CD4-positive, alpha-beta T cell (primary cell): ENCODE results near the gene CCL1. TPM values are rescaled to one million over a fixed set of nuclear protein-coding genes. Genes with fewer than 3 reads are reported as not detected.

Experiments
- ATAC-seq: fragments of 200-7000 bp; cut with Tn5 transposase; one replicate; pipeline ENCODE4 v1.10.0; 2022; ENCODE audit warnings: mild to moderate bottlenecking; ENCODE audit not compliant: poor library complexity
- CTCF ChIA-PET: fragments of 350-600 bp; sonication (Branson Sonifier 250); formaldehyde crosslinking; loops from one replicate; lab custom pipeline; 2021; ENCODE audit warnings: antibody characterized with exemption, inconsistent platforms; lab: Charles Lee
- POLR2A ChIA-PET: fragments of 350-600 bp; sonication (Branson Sonifier 250); formaldehyde crosslinking; loops from one replicate; lab custom pipeline; 2021; ENCODE audit warnings: antibody characterized with exemption, inconsistent platforms; lab: Charles Lee
- DNase-seq, 14 experiments: peaks; one replicate each; pipeline ENCODE4 v3.0.0-alpha.2; 2013 to 2020; ENCODE audit warnings: mixed read lengths in 2 of 14
- H3K27ac ChIP-seq, 2 donors: one replicate each; pipeline versions ENCODE4 v1.5.1 to v1.7.0; 2013; ENCODE audit warnings: low read length in 2 of 2, low read depth in 1 of 2, mild to moderate bottlenecking in 1 of 2
- H3K27me3 ChIP-seq, 2 experiments: 1 replicate in 1 of 2; 2 replicates in 1 of 2; pipeline versions ENCODE4 v1.6.1 to v1.7.0; 2013; ENCODE audit warnings: low read length in 2 of 2, control low read depth in 1 of 2, mild to moderate bottlenecking in 1 of 2, moderate library complexity in 1 of 2; ENCODE audit not compliant: insufficient read depth in 2 of 2, control insufficient read depth in 1 of 2
- H3K36me3 ChIP-seq: one replicate; pipeline ENCODE4 v1.6.1; 2013; ENCODE audit warnings: low read length, control low read depth; ENCODE audit not compliant: insufficient read depth
- H3K4me1 ChIP-seq: one replicate; pipeline ENCODE4 v1.6.1; 2013; ENCODE audit warnings: low read length, control low read depth; ENCODE audit not compliant: insufficient read depth
- H3K4me3 ChIP-seq: one replicate; pipeline ENCODE4 v1.5.1; 2013; ENCODE audit warnings: mild to moderate bottlenecking, low read length, moderate library complexity
- H3K9me3 ChIP-seq, 2 experiments: 1 replicate in 1 of 2; 2 replicates in 1 of 2; pipeline versions ENCODE4 v1.6.1 to v1.7.0; 2013; ENCODE audit warnings: low read length in 2 of 2, mild to moderate bottlenecking in 2 of 2, control low read depth in 1 of 2, moderate library complexity in 1 of 2; ENCODE audit not compliant: control insufficient read depth in 1 of 2, insufficient read depth in 1 of 2
- H3K27ac Mint-ChIP-seq: one replicate; pipeline ENCODE4 v1.8.0; 2020; ENCODE audit warnings: mixed read lengths
- H3K27me3 Mint-ChIP-seq: one replicate; pipeline ENCODE4 v1.8.0; 2021; ENCODE audit warnings: mixed read lengths
- H3K36me3 Mint-ChIP-seq: one replicate; pipeline ENCODE4 v1.8.0; 2021; ENCODE audit warnings: low read depth, mixed read lengths
- H3K4me1 Mint-ChIP-seq: one replicate; pipeline ENCODE4 v1.8.0; 2021; ENCODE audit warnings: low read depth, mixed read lengths
- H3K4me3 Mint-ChIP-seq: one replicate; pipeline ENCODE4 v1.8.0; 2020; ENCODE audit warnings: mild to moderate bottlenecking, mixed read lengths
- H3K9me3 Mint-ChIP-seq: one replicate; pipeline ENCODE4 v1.8.0; 2020; ENCODE audit warnings: mixed read lengths
- CTCF ChIP-seq: fragments of 200-600 bp; IDR thresholded peaks from one replicate; pipeline ENCODE4 v1.8.0; 2022; ENCODE audit warnings: antibody characterized with exemption, mild to moderate bottlenecking
- intact Hi-C, 2 experiments: fragments of 100-400 bp; cut with DNase I in 1 of 2; cut with micrococcal nuclease in 1 of 2; formaldehyde crosslinking; loops; one replicate each; pipeline versions ENCODE4 v1.15.1 to v1.9.0; 2023 to 2025; cut with DNase I, micrococcal nuclease
- total RNA-seq, 174 experiments: library from RNA in 2 of 174; stranded (reverse) in 2 of 174; gene quantifications; one replicate each; pipeline ENCODE4 v1.2.3 and lab custom pipeline; 2021 to 2026

The CCL1 gene
- total RNA-seq, 2 experiments from 2014 or later, result not detected

GRCh38 chr17:34312080-34312479, 51.0 kb downstream of the CCL1 start:
- POLR2A ChIA-PET, result no interaction called here
- Histone ChIP-seq H3K4me3 (no peak overlapping the region), H3K9me3 (no peaks in the 10 kb centered on the region), H3K36me3 (no peaks in the 10 kb centered on the region), H3K27ac (no peak overlapping the region), H3K27me3 (peaks cover 5 to 12% of the 10 kb centered on the region in 2 experiments), H3K4me1 (no peaks in the 10 kb centered on the region)
- Mint-ChIP-seq H3K9me3 (no peaks in the 10 kb centered on the region), H3K4me3 (no peak overlapping the region), H3K4me1 (no peaks in the 10 kb centered on the region), H3K27ac (no peak overlapping the region), H3K36me3 (no peaks in the 10 kb centered on the region), H3K27me3 (peaks cover 40% of the 10 kb centered on the region)
- CTCF ChIA-PET, result no interaction called here
- DNase-seq (no peak), ATAC-seq (no peak)
- TF ChIP-seq CTCF, result no peak
- intact Hi-C loops, result no loop called here

GRCh38 chr17:34311291-34311690, 51.7 kb downstream of the CCL1 start:
- H3K27ac ChIP-seq, result no peak overlapping the region
- Mint-ChIP-seq H3K9me3 (no peaks in the 10 kb centered on the region), H3K4me3 (no peak overlapping the region), H3K27ac (no peak overlapping the region), H3K4me1 (no peaks in the 10 kb centered on the region), H3K27me3 (peaks cover 35% of the 10 kb centered on the region), H3K36me3 (no peaks in the 10 kb centered on the region)
- no peaks in the 10 kb centered on the region for H3K4me1 ChIP-seq
- TF ChIP-seq CTCF, result no peak
- intact Hi-C loops, result no loop called here
- no peaks in the 10 kb centered on the region for H3K9me3 ChIP-seq
- peaks cover 5 to 12% of the 10 kb centered on the region in 2 experiments for H3K27me3 ChIP-seq
- POLR2A ChIA-PET, result no interaction called here
- no peak overlapping the region for H3K4me3 ChIP-seq
- CTCF ChIA-PET, result interaction anchor here (1.7 kb wide), 1 partner anchor 11 kb away, joined by 3 read pairs; no protein-coding TSS in a partner anchor
- ATAC-seq (no peak), DNase-seq (no peak)
- no peaks in the 10 kb centered on the region for H3K36me3 ChIP-seq

Other genes starting within 250 kb of the CCL1 start
- not detected for gene CCL2, start 107.9 kb downstream of the CCL1 start, total RNA-seq
- gene CCL7, start 93.0 kb downstream of the CCL1 start, total RNA-seq, result not detected
- not detected for gene CCL11, start 77.5 kb downstream of the CCL1 start, total RNA-seq
- gene CCL8, start 43.8 kb downstream of the CCL1 start, total RNA-seq, result not detected
- not detected for gene CCL13, start 6.8 kb downstream of the CCL1 start, total RNA-seq
- gene TMEM132E, start 216.3 kb upstream of the CCL1 start, total RNA-seq, result under 1 TPM in 1 of 2 experiments, not detected in 1; 0.05 TPM